TTC549 (cell line): ENCODE results near the gene GNAI2.
A peak's percentile ranks its signal among the peaks of the same experiment; 100 is the strongest.
"Not testable (repeated sequence)": the region's sequence is repeated elsewhere in the genome, so short reads cannot be mapped to it uniquely, and the experiment has no call there.

ENCODE experiments used
- FAIRE-seq: peaks from 2 replicates; lab custom pipeline; 2012; peaks lifted over from hg19 to GRCh38; lab: Jason Lieb, UNC

GNAI2 gene

DNA sequence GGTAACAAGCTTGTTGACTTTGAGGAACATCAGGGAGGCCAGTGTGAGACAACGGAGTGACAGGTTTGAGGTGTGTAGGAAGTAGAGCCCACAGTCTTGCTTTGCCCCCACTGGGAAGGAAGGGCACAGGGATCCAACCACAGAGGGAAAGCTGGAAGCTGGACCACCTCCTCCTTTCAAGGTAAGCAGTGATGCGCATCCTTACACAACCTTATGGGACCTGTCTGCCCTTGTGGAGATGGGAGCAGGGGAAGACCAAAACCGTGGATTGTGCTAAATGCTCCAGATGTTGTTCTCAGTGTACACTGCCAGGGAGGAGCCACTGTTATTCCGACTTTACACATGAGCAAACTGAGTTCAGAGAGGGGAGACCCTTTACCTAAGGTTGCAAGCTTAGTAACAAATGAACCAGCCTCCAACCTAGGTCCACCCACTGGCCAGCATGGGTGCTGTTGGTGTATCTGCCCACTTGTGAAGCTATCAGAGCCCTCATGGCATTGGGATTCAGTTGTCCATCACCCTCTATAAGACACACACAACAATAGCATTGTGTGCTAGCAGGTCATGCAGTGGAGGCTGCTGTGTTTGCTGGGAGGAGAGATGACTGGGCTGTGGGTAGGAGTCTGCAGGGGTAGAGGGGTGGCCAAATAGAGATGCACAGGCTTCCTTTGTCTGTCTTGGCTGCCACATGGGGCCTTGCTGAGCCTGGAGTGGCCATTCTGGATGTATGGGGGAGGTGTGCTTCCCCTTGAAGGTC lies 42.3 kb downstream of the GNAI2 start:
- no peak for FAIRE-seq

DNA sequence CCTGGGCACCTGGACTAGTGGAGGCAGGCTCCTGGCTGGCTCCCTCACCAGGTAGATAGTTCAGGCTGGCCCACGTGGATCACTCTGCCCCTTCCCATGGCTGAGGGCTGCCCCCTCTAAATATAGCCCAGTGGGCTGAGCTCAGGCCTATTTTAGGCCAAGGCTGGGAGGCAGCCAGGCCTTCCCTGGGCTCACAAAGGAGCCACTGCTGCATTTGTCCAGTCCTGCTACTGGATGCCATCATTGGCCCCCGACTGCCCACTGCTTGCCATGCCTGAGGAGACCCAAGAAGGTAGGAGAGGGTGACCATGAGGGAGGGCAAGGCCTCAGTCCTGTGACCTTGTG lies 42.8 kb downstream of the GNAI2 start, which contains the start of gene LSMEM2:
Gene LSMEM2, plus strand, starts transcription at position 208 of the 345 bp plus-strand sequence. Its CDS starts 27 bp downstream, at position 235.
- no peak for FAIRE-seq

DNA sequence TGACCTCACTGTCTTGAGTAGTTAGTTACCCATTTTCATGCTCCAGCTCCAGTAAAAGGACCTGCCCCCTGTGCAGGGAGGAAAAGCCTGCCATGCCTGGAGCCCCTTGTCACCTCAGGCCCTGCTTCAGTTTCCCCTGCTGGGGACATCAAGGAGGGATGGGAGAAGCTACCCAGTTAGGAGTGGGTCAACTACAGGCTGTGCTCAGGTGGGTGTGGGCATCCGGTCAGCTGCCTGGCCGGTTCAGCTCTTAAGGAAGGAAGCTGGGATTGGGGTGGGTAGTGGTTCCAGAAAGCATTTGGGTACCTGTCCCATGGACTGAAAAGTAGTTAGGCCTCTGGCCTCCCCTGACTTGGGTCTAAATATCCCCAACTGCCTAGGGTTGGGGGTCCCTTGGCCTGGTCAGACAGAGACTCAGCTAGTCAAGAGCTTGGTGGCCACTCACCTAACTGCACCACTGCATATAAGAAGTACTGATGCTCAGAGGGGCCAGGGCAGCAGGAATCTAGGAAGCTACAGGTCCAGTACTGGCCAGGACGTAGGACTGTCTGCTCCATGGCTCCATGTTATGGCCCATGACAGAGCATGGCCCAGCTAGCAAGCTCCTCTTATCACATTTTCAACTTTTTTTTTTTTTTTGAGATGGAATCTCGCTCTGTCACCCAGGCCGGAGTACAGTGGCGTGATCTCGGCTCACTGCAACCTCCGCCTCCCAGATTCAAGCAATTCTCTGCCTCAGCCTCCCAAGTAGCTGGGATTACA lies 43.4 kb downstream of the GNAI2 start:
- no peak for FAIRE-seq

DNA sequence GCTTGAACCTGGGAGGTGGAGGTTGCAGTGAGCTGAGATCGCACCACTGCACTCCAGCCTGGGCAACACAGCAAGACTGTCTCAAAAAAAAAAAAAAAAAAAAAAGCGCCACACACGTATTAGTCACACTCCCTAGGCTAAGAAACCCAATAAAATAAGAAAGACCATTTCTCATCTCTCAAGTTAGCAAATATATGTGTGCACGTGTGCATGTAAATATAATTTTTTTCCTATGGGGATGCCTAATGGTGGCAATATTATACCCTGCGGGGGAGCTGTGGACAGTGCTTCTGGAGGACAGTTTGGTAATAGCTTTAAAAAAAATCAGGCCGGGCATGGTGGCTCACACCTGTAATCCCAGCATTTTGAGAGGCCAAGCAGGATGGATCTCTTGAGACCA lies 48.1 kb downstream of the GNAI2 start:
- not testable (repeated sequence) for FAIRE-seq

DNA sequence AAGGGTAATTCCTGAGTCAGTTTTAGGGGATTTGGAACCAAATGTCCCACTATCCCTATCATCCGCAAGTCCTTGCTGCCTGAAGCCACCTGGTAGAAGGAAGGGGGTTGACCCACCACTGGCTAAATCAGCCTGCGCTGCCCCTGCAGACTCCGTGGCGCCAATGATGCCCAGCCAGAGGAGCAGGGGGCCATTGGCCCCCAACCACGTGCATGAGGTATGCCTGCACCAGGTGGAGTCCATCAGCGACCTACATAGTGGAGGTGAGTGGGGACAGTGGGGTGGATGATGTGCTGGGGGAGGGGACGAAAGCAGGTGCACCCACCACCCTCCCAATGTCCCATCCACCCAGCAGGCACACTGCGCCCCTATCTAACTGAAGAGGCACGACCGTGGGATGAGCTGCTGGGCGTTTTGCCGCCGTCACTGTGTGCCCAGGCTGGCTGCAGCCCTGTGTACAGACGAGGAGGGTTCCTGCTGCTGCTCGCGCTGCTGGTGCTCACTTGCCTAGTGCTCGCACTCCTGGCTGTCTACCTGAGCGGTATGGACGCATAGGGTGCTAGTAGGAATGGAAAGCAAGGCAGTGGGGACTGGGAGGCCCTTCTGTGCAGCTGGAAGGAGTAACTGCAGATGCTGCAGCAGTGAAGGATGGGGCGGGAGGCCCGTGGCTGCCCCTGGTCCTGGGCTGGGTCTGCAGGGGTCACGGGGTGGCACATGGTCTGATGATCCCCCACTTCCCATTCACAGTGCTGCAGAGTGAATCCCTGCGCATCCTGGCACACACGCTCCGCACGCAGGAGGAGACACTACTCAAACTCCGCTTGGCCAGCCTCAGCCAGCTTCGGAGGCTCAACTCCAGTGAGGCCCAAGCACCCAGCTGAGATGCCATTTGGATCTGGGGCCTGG lies 50.6 kb downstream of the GNAI2 start:
- FAIRE-seq, result no peak

DNA sequence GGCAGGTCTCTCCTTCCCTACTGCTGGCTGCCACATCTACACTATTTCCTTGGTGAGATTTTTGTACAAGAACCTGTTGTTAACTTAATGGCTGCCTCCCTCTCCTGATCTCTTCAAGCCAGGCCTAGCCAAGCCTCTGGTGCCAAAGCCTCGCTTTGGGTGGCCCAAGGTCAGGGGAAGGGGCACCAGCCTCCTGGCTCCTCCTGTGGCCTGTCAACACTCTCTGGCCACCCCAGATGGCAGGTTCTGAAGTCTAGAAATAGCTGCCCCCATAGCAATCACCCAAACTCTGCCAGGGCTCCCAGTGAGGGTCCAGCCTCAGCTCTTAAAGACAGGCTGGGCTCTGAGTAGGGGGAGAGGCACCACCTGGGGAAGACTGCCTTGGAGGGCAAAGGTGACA lies 51.3 kb downstream of the GNAI2 start:
- FAIRE-seq, result no peak

DNA sequence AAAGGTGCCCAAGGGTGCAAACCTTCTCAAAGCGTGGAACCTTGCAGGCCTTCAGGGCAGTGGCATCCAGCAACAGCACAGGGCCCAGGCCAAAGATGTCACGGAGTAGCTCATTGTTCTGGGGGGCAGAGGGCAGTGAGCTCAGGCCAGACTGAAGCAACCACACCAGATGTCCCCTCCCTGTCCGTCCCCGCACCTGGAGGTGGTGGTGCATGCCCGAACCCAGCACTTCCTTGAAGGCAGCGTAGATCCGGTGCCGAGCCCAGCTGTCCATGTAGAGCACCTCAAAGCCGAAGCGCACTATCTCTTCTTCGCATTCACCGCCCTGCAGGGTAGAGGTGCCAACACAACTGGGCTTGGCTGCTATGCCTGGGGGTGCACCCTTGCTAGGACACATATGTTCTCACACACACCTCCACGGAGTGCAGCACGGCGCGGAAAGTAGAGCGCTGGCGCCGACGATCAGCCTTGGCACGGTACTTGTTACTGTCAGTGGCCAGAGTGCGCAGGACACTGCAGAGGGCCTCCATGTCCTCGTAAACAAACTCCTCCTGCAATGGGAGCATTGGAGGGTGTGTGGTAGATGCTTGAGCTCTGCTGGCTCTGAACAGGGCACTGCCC lies 52.5 kb downstream of the GNAI2 start:
- no peak for FAIRE-seq

DNA sequence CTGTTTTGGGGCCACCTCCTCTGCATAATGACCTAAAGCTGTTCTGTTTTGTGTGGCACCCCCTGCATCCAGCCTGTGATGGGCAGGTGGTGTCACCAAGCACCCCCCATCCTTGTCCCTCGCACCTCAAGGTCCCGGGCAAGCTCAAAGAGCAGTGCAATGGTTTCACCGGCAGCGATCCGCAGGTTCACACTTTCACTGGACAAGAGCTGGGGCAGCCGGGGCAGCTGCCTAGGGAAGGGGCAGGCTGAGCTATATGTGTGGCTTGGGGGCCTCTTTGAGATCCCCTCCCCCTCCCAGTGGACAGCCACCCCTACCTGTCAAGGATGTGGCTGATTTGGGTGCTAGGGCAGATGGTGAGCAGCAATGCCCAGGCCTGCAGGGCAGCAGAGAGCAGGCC lies 53.1 kb downstream of the GNAI2 start:
- FAIRE-seq, result no peak

DNA sequence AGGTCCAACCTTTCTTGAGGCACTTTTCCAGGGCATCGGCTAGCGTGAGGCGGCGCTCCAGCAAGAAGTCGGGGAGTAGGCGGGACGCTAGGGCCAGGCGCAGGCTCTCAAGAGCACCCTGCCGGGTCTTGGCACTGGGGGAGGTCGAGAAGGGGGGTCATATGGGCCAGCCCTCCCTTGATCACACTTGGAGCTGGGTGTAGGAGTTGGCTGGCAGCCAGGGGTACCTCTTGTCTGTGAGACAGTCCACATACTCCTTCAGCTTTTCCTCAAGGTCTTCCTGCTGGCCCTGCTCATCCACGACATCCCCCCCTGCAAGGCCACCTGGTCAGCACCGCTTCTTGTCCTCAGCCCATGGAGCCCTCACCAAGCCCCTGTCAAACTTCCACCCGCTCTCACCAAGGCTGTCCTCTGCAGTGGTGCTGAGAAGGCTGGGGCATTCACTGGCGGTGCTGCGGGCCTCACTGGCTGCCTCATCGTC lies 54.2 kb downstream of the GNAI2 start:
- FAIRE-seq, result no peak

DNA sequence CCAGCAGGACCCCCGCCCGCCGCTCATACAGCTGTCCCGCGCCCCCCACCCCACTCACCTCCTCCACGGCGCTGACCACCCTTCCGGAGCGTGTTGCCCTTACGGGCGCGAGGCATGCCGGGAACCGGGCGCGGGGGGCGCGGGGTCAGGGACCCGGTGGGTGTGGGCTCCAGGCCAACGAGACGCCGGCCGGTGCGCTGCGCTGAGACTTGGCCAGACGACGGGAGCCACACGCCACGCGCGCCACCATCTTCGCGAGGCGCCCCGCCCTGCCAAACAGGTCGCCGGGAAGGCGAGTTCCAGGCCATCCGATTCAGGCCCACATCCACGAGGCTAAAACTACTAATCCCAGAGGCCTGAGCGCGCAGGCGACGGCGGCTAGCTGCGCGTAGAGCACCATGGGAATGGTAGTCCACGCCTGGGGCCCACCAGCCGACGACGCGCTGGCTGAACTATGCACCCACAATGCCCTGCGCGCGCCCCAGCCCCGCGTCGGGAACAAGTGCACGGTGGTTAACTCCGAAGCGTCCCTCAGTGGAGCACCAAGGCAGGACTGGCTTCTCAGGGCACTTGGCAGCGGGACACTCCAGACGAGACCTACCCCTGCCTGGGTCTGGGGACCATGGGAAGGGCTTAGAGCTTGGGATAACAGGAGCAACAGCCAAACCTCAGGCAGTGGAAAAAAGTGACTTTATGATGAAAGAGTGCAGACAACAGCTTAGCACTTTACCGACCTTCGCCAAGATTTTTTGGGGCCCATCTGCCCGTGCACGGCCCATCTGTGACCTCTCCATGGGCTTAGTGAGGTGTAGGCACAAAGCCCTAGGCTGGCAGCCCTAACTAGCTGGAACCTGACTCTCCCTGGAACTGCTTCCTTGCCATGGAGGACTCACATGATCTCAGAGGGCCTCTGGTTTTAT lies 56.4 kb downstream of the GNAI2 start, which contains the start of gene IFRD2:
Gene IFRD2, minus strand, starts transcription at position 271 of the 920 bp plus-strand sequence. Its CDS starts 155 bp downstream, at position 116.
- peak; percentile 87 for FAIRE-seq

DNA sequence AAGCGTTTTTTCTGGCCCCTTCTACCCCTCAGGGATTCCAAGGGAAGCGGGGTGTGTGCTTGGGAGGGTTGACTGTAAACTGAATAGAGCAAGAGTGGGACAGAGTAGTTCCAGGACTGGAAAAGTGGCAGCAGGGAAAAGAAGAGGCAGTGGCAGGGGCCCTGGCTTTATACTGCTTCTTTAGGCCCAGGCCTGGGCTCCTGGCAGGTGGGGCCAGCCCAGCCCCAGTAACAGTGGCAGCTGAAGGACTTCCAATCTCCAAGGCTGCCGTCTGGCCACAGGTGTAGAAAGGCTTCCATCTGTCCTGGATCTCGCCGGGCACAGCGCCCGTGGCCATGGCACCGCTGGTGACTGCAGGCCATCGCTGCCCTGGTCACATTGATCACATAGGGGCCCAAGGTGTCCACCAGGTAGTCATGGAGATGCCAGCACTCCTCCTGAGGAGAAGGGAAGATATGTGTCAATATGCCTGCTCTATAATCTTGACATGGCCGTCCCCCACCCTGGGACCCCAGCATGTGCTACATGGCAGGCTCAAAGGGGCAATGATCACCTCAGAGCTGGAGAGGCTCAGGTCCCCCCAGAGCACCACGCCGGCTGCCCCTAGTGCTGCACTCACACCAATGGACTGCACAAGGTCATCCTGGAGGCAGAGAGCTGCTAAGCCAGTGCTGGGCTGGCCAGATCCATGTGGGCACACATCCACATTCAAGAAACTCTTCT lies 57.2 kb downstream of the GNAI2 start:
- FAIRE-seq, result no peak

DNA sequence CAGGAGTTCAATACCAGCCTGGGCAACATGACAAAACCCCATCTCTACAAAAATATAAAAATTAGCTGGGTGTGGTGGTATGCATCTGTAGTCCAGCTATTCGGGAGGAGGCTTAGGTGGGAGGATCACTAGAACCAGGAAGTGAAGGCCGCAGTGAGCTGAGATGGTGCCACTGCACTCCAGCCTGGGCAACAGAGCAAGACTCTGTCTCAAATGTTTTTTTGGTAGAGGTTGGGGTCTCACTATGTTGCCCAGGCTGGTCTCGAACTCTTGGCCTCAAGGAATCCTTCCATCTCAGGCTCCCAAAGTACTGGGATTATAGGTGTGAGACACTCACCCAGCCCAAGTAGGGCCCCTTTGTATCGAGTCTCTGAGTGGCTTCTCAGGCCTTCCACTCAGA lies 58.1 kb downstream of the GNAI2 start:
- no peak for FAIRE-seq

DNA sequence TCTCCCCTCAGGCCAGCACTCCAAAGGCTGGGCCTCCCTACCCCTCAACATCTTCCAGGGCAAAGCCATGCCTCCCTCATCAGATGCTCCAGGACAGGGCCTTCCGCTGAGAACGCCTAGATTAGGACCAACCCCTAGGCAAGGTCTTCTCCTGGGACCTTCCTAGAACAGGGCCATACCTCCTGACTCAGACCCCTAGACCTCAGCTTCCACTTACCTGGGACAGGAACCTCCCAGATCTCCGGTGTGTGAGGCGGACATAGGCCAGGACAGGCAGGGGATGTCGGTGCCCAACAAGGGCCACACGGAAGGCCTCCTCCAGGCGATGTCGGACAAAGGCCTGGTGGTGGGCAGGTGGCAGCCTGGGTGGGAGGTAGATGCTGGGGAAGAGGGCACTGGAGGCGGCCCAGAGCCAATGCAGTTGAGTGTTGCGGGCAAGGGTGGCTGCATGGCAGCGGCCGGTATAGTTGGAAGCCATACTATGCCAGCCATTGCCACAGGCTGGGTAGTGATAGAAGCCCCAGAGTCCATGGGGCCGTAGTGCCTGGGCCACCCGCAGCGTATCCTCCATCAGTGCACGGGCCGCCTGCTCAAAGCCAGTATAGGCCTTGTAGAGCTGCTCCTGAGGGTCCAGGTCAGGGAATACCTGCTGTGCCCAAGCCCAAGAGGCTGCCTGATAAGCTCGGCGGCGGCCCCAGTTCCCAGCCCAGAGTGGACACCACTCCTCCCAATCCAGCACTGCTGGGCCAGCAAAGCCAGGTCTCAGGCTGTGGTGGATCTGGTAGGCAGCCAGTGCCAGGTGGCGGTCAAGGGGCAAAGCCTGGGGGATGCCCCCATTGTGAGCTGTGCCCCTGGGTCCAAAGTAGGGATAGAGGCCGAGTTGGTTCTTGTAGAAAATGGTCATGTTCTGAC lies 58.7 kb downstream of the GNAI2 start:
- no peak for FAIRE-seq

DNA sequence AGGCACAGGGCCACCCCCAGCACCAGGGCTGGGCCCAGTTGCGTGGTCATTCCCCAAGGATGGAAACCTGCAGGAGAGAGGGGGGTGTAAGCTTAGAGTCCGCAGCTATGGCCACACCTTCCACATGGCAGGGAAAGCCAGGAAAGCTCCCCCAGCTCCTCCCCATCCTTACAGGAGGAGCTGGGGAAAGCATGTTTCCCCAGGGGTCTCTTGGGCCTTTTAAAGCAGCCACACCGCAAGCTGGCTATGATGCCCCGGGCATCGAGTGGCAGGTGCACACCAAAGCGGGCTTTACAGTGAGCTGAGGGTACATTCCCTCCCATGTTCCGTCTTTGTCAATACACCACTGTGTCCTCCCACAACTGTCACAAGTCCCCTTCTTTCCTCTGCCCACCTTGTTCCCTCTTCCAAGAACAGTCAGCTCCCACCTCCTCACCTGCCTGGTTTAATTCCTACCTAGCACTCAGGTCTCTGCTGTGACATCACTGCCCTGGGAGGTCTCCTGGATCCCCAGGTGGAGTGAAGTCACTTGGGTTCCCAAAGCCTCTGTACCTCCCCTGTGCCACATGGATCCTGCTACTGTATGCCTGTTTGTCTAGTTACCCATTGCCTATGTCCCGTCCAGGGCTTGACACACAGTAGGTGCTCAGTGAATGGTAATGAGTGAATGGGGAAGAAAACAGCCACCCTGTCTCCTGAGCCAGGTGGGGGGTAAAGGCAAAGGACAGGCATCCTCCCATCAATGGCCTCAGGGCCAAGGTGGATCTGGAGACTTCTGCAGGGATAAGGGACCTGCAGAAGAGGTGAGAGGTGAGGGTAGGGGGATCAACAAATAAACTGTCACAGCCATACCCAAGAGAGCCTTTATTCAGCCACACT lies 59.8 kb downstream of the GNAI2 start:
- FAIRE-seq, result no peak

DNA sequence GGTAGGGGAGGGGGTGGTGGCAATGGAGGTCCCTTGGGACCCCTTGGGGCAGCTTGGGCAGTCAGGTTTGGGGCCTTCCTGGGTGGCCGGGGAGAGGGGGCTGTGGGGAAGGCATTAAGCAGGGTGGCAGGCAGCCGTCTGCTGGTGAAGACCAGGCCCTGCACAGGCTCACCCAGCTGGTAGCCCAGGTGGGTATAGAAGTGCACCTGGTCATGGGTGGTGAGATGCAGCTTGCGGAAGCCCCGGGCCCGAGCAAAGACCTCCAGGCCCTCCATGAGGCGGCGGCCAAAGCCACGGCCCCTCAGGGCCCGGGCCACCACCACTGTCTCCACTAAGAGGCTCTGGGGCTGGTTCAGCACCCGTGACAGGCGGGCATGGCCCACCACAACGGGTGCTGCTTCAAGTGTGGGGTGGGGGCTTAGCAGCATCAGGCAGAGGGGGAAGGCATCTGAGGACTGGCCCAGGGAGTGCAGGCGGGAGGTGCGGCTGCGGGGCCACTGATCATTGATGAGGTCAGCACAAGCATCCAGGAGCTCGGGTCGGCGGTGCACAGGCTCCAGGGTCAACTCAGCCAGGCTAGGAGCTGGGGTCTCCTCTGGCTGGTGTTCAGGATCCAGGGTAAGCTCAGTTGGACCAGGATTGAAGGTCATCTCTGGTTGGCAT lies 60.8 kb downstream of the GNAI2 start:
- FAIRE-seq, result no peak

DNA sequence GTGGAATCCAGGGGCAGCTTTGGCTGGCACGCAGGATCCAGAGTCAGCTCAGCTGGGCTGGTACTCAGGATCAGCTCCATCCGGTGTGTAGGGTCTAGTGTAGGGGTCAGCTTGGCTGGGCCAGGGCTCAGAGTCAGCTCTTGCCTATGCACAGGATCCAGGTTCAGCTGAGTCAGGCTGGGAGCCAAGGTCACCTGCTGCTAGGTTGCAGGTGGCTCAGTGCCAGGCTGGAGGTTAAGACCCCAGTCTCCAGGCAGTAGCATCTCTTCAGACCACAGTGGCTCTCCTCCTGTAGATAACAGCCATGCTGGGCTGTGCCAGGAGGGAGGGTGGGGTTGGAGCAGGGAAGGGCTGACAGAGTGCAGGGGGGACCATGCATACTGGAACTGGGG lies 61.4 kb downstream of the GNAI2 start:
- no peak for FAIRE-seq

DNA sequence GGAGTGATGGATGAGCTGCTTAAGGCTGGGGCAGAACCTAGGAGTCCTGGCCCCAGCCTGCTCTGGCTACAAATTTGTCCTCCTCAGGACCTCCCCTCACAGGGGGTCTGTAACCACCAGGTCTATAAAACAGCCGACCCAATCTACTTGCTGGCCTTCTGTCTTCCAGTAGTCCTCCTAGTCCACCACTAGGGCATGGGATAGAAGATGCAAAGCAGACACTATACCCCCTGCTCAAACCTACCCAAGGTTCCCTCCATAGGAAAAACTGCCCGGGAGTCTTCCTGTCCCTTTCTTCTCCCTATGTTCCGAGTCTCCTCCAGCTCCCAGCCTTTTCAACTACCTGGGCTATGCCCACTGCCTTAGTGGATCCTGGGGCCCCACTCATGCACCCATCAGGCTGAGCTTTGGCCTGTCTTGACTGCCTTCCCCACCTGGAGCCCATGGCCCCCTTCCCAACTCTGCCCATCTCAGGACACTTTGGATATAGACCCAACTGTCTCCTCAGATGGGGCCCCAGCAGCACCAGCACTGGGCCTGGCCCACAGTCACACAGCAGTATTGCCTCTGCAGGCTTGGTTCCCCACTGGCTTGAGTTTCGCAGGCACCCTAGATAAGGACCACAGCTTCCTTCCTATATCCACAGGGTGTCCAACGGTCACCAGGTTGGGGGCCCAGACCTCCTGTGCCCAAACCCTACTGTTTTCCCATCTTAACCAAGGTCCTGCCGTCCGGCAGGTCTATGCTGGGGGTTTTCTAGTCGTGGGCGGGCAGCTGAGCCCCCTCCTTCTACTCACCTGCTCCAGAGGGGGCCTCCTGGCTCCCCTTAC lies 62.1 kb downstream of the GNAI2 start:
- FAIRE-seq, result no peak
